ACC112 (cell line): ENCODE measurements around the gene HEXIM2.
A peak's percentile ranks its signal among the peaks of the same experiment; 100 is the strongest.

ENCODE experiments used
- H2AFZ ChIP-seq: fragments of 200-600 bp; sonication (generic); one replicate; pipeline ENCODE4 v1.6.0; 2017; ENCODE audit warnings: antibody characterized with exemption, low read length; ENCODE audit not compliant: unreplicated experiment
- H3K27ac ChIP-seq: fragments of 200-600 bp; sonication (generic); 2 replicates; pipeline ENCODE4 v1.5.1; 2014; ENCODE audit warnings: low read depth, mild to moderate bottlenecking, antibody characterized with exemption, low read length, moderate library complexity
- H3K27me3 ChIP-seq: fragments of 200-600 bp; sonication (generic); 2 replicates; pipeline ENCODE4 v1.6.1; 2014; ENCODE audit warnings: mild to moderate bottlenecking, antibody characterized with exemption, low read length, moderate library complexity, mixed read lengths; ENCODE audit not compliant: insufficient read depth
- H3K36me3 ChIP-seq: fragments of 200-600 bp; sonication (generic); 2 replicates; pipeline ENCODE4 v1.6.1; 2016; ENCODE audit warnings: mild to moderate bottlenecking, antibody characterized with exemption, low read length, moderate library complexity, mixed read lengths; ENCODE audit not compliant: insufficient read depth
- H3K4me1 ChIP-seq: fragments of 200-600 bp; sonication (generic); one replicate; pipeline ENCODE4 v1.6.1; 2016; ENCODE audit warnings: low read length, mixed read lengths; ENCODE audit not compliant: insufficient read depth, unreplicated experiment, control insufficient read depth
- H3K4me3 ChIP-seq: fragments of 200-600 bp; sonication (generic); 2 replicates; pipeline ENCODE4 v1.5.1; 2014; ENCODE audit warnings: mild to moderate bottlenecking, low read depth, low read length
- H3K79me2 ChIP-seq: fragments of 200-600 bp; sonication (generic); one replicate; pipeline ENCODE4 v1.6.0; 2016; ENCODE audit warnings: low read length; ENCODE audit not compliant: control insufficient read depth, unreplicated experiment, insufficient read depth

HEXIM2 gene

GRCh38 chr17:45128331-45128730 lies 33.3 kb upstream of the HEXIM2 start:
- Histone ChIP-seq H2AFZ (no peak overlapping the region), H3K27me3 (no peaks in the 10 kb centered on the region), H3K36me3 (no peaks in the 10 kb centered on the region), H3K4me3 (no peak overlapping the region), H3K79me2 (no peaks in the 10 kb centered on the region), H3K4me1 (peaks cover 31% of the 10 kb centered on the region), H3K27ac (no peak overlapping the region)

- no peaks in the 10 kb centered on the region for H3K79me2 ChIP-seq
- H2AFZ ChIP-seq = no peak overlapping the region
- H3K36me3 ChIP-seq = no peaks in the 10 kb centered on the region
- H3K4me1 ChIP-seq = peaks cover 25% of the 10 kb centered on the region
- no peak overlapping the region for H3K27ac ChIP-seq
- H3K4me3 ChIP-seq = no peak overlapping the region
- H3K27me3 ChIP-seq = no peaks in the 10 kb centered on the region
These were observed 32.7 kb upstream of the HEXIM2 start for GRCh38 chr17:45128989-45129388.

GRCh38 chr17:45129426-45129939 lies 32.2 kb upstream of the HEXIM2 start:
- H3K27ac ChIP-seq = no peak overlapping the region

GRCh38 chr17:45129940-45130680 lies 31.6 kb upstream of the HEXIM2 start:
- no peak overlapping the region for H3K4me3 ChIP-seq
- no peak overlapping the region for H2AFZ ChIP-seq
- no peaks in the 10 kb centered on the region for H3K27me3 ChIP-seq
- H3K4me1 ChIP-seq = peaks cover 16% of the 10 kb centered on the region
- no peaks in the 10 kb centered on the region for H3K36me3 ChIP-seq
- H3K27ac ChIP-seq = no peak overlapping the region
- no peaks in the 10 kb centered on the region for H3K79me2 ChIP-seq

More at GRCh38 chr17:45129426-45129939, 32.2 kb upstream of the HEXIM2 start:
- Histone ChIP-seq H2AFZ (no peak overlapping the region), H3K79me2 (no peaks in the 10 kb centered on the region), H3K27me3 (no peaks in the 10 kb centered on the region), H3K4me3 (no peak overlapping the region), H3K4me1 (peaks cover 20% of the 10 kb centered on the region), H3K36me3 (no peaks in the 10 kb centered on the region)

GRCh38 chr17:45130681-45131615 lies 30.7 kb upstream of the HEXIM2 start:
- peaks cover 18% of the 10 kb centered on the region for H3K4me1 ChIP-seq
- H3K27me3 ChIP-seq = no peaks in the 10 kb centered on the region
- H2AFZ ChIP-seq = no peak overlapping the region
- H3K79me2 ChIP-seq = no peaks in the 10 kb centered on the region
- H3K36me3 ChIP-seq = no peaks in the 10 kb centered on the region
- peak overlapping the region; percentile 85 for H3K4me3 ChIP-seq
- no peak overlapping the region for H3K27ac ChIP-seq

DNA sequence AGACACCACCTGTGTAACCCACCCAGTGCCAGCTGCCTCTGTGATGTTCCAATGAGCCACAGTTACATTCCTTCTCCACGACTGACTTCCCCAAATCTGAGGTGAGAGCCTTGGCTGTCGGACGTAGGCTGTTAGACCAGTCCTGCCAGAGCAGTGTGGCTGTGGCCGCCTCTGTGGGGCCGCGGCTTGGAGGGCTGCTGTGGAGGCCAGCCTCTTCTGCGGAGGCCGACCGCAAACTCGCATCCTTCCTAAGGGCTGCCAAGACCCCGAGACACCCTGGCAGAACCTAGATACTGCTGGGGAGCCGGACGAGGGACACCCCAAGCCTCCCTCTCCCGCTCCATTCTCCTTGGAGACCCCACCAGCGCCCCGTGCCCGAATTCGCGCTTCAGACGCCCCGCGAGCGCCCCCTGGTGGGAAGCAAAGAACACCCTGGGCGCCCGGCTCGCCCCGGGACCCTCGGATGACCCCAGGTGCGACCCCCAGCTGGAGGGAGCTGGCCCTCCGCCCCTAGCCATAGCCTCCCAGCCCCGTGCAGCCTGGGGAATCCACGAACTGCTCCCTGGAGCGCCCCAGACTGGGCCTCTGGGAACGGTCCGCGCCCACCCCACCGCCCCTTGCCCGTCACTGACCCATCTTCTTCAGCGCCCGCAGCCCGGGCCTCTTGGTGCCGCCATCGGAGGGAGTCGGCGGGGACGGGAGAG lies 29.9 kb upstream of the HEXIM2 start:
- no peaks in the 10 kb centered on the region for H3K36me3 ChIP-seq
- no peak overlapping the region for H3K27ac ChIP-seq
- no peaks in the 10 kb centered on the region for H3K27me3 ChIP-seq
- H2AFZ ChIP-seq = peak overlapping the region; percentile 69
- peaks cover 26% of the 10 kb centered on the region for H3K4me1 ChIP-seq
- H3K79me2 ChIP-seq = no peaks in the 10 kb centered on the region
- H3K4me3 ChIP-seq = peak overlapping the region; percentile 85

DNA sequence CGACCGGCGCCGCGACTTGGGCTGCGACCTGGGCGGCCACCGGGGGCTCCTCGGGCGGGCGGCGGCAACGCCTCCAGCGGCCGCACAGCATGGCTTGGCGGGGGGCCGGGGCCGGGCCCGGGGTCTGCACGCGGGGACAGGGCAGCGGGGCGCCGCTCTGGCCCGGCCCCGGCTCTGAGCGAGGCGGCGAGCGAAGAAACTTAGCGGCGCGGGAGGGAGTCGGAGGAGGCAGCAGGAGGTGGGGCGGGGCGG lies 29.4 kb upstream of the HEXIM2 start, which contains the start of gene PLCD3:
PLCD3 (minus strand) TSS at position 196 of the 252 bp plus-strand sequence; CDS start at position 91, 105 bp downstream.
- Histone ChIP-seq H3K27ac (peak within 1 kb of the TSS; percentile 63), H3K79me2 (no peaks in the 10 kb centered on the region), H3K36me3 (no peaks in the 10 kb centered on the region), H3K4me3 (peak within 1 kb of the TSS; percentile 85), H3K4me1 (peaks cover 26% of the 10 kb centered on the region), H2AFZ (peak within 1 kb of the TSS; percentile 76), H3K27me3 (no peaks in the 10 kb centered on the region)

DNA sequence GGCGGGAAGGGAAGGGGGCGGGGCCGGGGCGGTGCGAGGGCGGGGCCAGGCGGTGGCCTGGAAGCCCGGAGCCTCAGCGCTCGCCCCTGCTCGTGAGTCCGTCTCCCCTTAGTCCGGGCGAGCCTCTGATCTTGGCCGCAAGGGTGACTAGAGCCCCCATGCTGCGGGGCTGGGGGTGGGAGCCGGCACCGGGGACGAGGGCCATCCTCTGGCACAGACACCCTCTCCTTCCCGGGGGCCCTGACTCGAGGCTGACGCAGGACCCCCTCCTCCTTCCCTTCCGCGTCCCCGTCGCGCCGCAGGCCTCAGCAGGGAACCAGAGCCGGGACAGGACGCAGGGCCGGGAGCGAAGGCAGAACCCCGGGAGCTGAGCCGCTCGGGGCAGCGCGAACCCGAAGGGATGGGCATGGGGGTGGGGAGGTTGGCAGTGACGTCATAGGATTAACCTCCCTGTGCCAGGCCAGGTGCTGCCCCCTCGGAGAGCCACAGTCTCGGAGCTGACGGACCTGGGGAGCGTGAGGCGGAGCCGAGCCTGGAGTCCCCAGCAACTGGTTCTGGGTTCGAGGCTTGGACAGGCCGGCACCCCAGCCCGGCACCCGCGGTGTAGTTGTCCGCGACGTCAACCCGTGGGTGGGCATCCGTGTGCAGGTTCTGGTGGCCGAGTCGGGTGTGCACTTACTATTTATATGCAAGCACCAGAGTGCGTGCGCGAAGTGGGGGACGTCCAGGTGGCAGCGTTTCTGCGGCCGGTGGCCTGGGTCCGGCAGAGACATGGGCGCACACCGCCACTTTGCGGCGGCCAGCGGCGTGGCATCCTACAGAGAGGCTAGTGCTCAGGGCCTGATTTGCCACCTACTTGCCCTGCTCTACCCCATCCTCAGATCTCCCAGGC lies 28.9 kb upstream of the HEXIM2 start:
- Histone ChIP-seq H3K36me3 (no peaks in the 10 kb centered on the region), H2AFZ (peak overlapping the region; percentile 76), H3K4me3 (peak overlapping the region; percentile 85), H3K4me1 (peaks cover 21% of the 10 kb centered on the region), H3K27ac (peak overlapping the region; percentile 63), H3K79me2 (no peaks in the 10 kb centered on the region), H3K27me3 (no peaks in the 10 kb centered on the region)

GRCh38 chr17:45135192-45135977 lies 26.3 kb upstream of the HEXIM2 start, which contains the start of gene ACBD4:
ACBD4 (plus strand) TSS chr17:45135687; CDS start chr17:45136145, 458 bp downstream.
- Histone ChIP-seq H2AFZ (peak within 1 kb of the TSS; percentile 66), H3K27ac (no peak within 1 kb of the TSS), H3K4me3 (peak within 1 kb of the TSS; percentile 82), H3K79me2 (no peaks in the 10 kb centered on the region), H3K36me3 (no peaks in the 10 kb centered on the region), H3K4me1 (peaks cover 14% of the 10 kb centered on the region), H3K27me3 (no peaks in the 10 kb centered on the region)
